Neural progenitor cell (in vitro differentiated cells): ENCODE data around the gene TTC39C. TPM values are rescaled to one million over a fixed set of nuclear protein-coding genes. Genes with fewer than 3 reads are reported as not detected.

Source experiments
- DNase-seq: peaks from one replicate; pipeline ENCODE4 v3.0.0-alpha.2; 2016; ENCODE audit warnings: low spot score
- H2AFZ ChIP-seq: fragments of 200-600 bp; sonication (generic); replicated peaks from 2 replicates; pipeline ENCODE4 v1.6.1; 2016; ENCODE audit warnings: antibody characterized with exemption
- H3F3A ChIP-seq: fragments of 200-600 bp; sonication (generic); 2 replicates; pipeline ENCODE4 v1.6.1; 2016; ENCODE audit warnings: antibody characterized with exemption, low read depth
- H3K27ac ChIP-seq: fragments of 200-600 bp; sonication (generic); 2 replicates; pipeline ENCODE4 v1.5.1; 2016; ENCODE audit warnings: mild to moderate bottlenecking
- H3K27me3 ChIP-seq: fragments of 200-600 bp; sonication (generic); 2 replicates; pipeline ENCODE4 v1.6.1; 2016; ENCODE audit warnings: mild to moderate bottlenecking, moderate library complexity
- H3K36me3 ChIP-seq: fragments of 200-600 bp; sonication (generic); 2 replicates; pipeline ENCODE4 v1.5.1; 2016
- H3K4me1 ChIP-seq: fragments of 200-600 bp; sonication (generic); 2 replicates; pipeline ENCODE4 v1.6.1; 2016; ENCODE audit warnings: mixed run types
- H3K4me2 ChIP-seq: fragments of 200-600 bp; sonication (generic); 2 replicates; pipeline ENCODE4 v1.6.1; 2016
- H3K4me3 ChIP-seq: fragments of 200-600 bp; sonication (generic); 2 replicates; pipeline ENCODE4 v1.5.1; 2016
- H3K79me2 ChIP-seq: fragments of 200-600 bp; sonication (generic); 2 replicates; pipeline ENCODE4 v1.6.1; 2016; ENCODE audit warnings: low read depth
- H3K9ac ChIP-seq: fragments of 200-600 bp; sonication (generic); 2 replicates; pipeline ENCODE4 v1.6.1; 2016
- H3K9me3 ChIP-seq: fragments of 200-600 bp; sonication (generic); 2 replicates; pipeline ENCODE4 v1.5.1; 2016; ENCODE audit warnings: low read depth
- H4K20me1 ChIP-seq: fragments of 200-600 bp; sonication (generic); 2 replicates; pipeline ENCODE4 v1.6.1; 2016; ENCODE audit warnings: low read depth
- H3K27ac Mint-ChIP-seq: 3 replicates; pipeline ENCODE4 v1.8.0; 2021; ENCODE audit warnings: mixed read lengths
- H3K27me3 Mint-ChIP-seq: 2 replicates; pipeline ENCODE4 v1.8.0; 2022; ENCODE audit warnings: low read depth, mild to moderate bottlenecking, inconsistent platforms, moderate library complexity, mixed read lengths; ENCODE audit not compliant: insufficient read depth
- H3K36me3 Mint-ChIP-seq: 3 replicates; pipeline ENCODE4 v1.8.0; 2021; ENCODE audit warnings: mixed read lengths
- H3K4me1 Mint-ChIP-seq: 3 replicates; pipeline ENCODE4 v1.8.0; 2021; ENCODE audit warnings: mixed read lengths
- H3K4me3 Mint-ChIP-seq: 3 replicates; pipeline ENCODE4 v1.8.0; 2021; ENCODE audit warnings: mild to moderate bottlenecking, moderate library complexity, mixed read lengths
- H3K9me3 Mint-ChIP-seq: 3 replicates; pipeline ENCODE4 v1.8.0; 2020; ENCODE audit warnings: mixed read lengths
- CTCF ChIP-seq: fragments of 200-600 bp; sonication (generic); IDR thresholded peaks from 2 replicates; pipeline ENCODE4 v1.5.1; 2017; ENCODE audit warnings: antibody characterized with exemption, mild to moderate bottlenecking
- EZH2 ChIP-seq: fragments of 200-600 bp; sonication (generic); IDR thresholded peaks from 2 replicates; pipeline ENCODE4 v1.6.1; 2017; ENCODE audit warnings: antibody characterized with exemption, mild to moderate bottlenecking, moderate library complexity
- EZH2phosphoT487 ChIP-seq: fragments of 200-600 bp; sonication (generic); IDR thresholded peaks from 2 replicates; pipeline ENCODE4 v1.6.1; 2017; ENCODE audit warnings: antibody characterized with exemption
- total RNA-seq: library from RNA; depleted of rRNA; stranded (reverse); fragments of >200 nt; gene quantifications from 2 replicates; pipeline ENCODE4 v1.2.3, GENCODE V29; 2015; ENCODE audit warnings: low replicate concordance

TTC39C gene
- total RNA-seq, 1 donor from 2014 or later, result 27.6 TPM

GRCh38 chr18:24003288-24003687, 11.3 kb upstream of the TTC39C start:
- no peak for DNase-seq
- Histone ChIP-seq H3K4me1 (no peaks in the 10 kb centered on the region), H3F3A (no peaks in the 10 kb centered on the region), H3K79me2 (no peaks in the 10 kb centered on the region), H3K27me3 (no peaks in the 10 kb centered on the region), H3K9me3 (no peaks in the 10 kb centered on the region), H3K27ac (no peak overlapping the region), H3K9ac (no peak overlapping the region), H2AFZ (no peak overlapping the region), H4K20me1 (no peaks in the 10 kb centered on the region), H3K4me2 (no peak overlapping the region), H3K36me3 (no peaks in the 10 kb centered on the region), H3K4me3 (no peak overlapping the region)
- Mint-ChIP-seq H3K4me1 (no peaks in the 10 kb centered on the region), H3K27ac (no peak overlapping the region), H3K9me3 (no peaks in the 10 kb centered on the region), H3K36me3 (no peaks in the 10 kb centered on the region), H3K4me3 (no peak overlapping the region), H3K27me3 (peaks cover 2% of the 10 kb centered on the region)
- TF ChIP-seq EZH2phosphoT487 (no peak), EZH2 (no peak), CTCF (no peak)

- H3K27ac Mint-ChIP-seq, result no peak overlapping the region
- no peaks in the 10 kb centered on the region for H3K79me2 ChIP-seq
- H3K4me3 ChIP-seq, result no peak overlapping the region
- peaks cover 2% of the 10 kb centered on the region for H3K27me3 Mint-ChIP-seq
- H3K36me3 Mint-ChIP-seq, result no peaks in the 10 kb centered on the region
- H3K4me1 ChIP-seq, result no peaks in the 10 kb centered on the region
- H2AFZ ChIP-seq, result no peak overlapping the region
- no peaks in the 10 kb centered on the region for H3K9me3 Mint-ChIP-seq
- no peaks in the 10 kb centered on the region for H3K27me3 ChIP-seq
- no peaks in the 10 kb centered on the region for H3K36me3 ChIP-seq
- H3K4me3 Mint-ChIP-seq, result no peak overlapping the region
- no peaks in the 10 kb centered on the region for H3F3A ChIP-seq
- H3K27ac ChIP-seq, result no peak overlapping the region
- no peaks in the 10 kb centered on the region for H3K4me1 Mint-ChIP-seq
- no peak overlapping the region for H3K9ac ChIP-seq
- no peak overlapping the region for H3K4me2 ChIP-seq
- H4K20me1 ChIP-seq, result no peaks in the 10 kb centered on the region
- no peaks in the 10 kb centered on the region for H3K9me3 ChIP-seq
- no peak for DNase-seq
- no peak for TF ChIP-seq EZH2phosphoT487
- TF ChIP-seq EZH2, result no peak
- no peak for TF ChIP-seq CTCF
These were observed 10.5 kb upstream of the TTC39C start for GRCh38 chr18:24003903-24004640.

- H3K27ac ChIP-seq, result no peak overlapping the region
- H4K20me1 ChIP-seq, result no peaks in the 10 kb centered on the region
- H3K4me3 ChIP-seq, result no peak overlapping the region
- H3F3A ChIP-seq, result no peaks in the 10 kb centered on the region
- Mint-ChIP-seq H3K36me3 (no peaks in the 10 kb centered on the region), H3K4me1 (no peaks in the 10 kb centered on the region), H3K27me3 (peaks cover 7% of the 10 kb centered on the region), H3K27ac (no peak overlapping the region), H3K9me3 (no peaks in the 10 kb centered on the region), H3K4me3 (no peak overlapping the region)
- no peaks in the 10 kb centered on the region for H3K9me3 ChIP-seq
- no peak overlapping the region for H3K4me2 ChIP-seq
- H3K36me3 ChIP-seq, result no peaks in the 10 kb centered on the region
- no peak overlapping the region for H3K9ac ChIP-seq
- peaks cover 3% of the 10 kb centered on the region for H3K27me3 ChIP-seq
- no peak overlapping the region for H2AFZ ChIP-seq
- H3K79me2 ChIP-seq, result no peaks in the 10 kb centered on the region
- H3K4me1 ChIP-seq, result no peaks in the 10 kb centered on the region
- TF ChIP-seq EZH2 (no peak), EZH2phosphoT487 (no peak), CTCF (no peak)
- no peak for DNase-seq
These were observed 7.7 kb upstream of the TTC39C start for GRCh38 chr18:24006712-24007313.
